ENCODE results near the gene THAP5. TPM values are rescaled to one million over a fixed set of nuclear protein-coding genes. Genes with fewer than 3 reads are reported as not detected.
A peak's percentile ranks its signal among the peaks of the same experiment; 100 is the strongest.

Gene THAP5, protein sequence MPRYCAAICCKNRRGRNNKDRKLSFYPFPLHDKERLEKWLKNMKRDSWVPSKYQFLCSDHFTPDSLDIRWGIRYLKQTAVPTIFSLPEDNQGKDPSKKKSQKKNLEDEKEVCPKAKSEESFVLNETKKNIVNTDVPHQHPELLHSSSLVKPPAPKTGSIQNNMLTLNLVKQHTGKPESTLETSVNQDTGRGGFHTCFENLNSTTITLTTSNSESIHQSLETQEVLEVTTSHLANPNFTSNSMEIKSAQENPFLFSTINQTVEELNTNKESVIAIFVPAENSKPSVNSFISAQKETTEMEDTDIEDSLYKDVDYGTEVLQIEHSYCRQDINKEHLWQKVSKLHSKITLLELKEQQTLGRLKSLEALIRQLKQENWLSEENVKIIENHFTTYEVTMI
- 45.4 and 52.1 TPM in 2 replicates for total RNA-seq (2014; rRNA removed; shearing (Covaris generic))

DNA sequence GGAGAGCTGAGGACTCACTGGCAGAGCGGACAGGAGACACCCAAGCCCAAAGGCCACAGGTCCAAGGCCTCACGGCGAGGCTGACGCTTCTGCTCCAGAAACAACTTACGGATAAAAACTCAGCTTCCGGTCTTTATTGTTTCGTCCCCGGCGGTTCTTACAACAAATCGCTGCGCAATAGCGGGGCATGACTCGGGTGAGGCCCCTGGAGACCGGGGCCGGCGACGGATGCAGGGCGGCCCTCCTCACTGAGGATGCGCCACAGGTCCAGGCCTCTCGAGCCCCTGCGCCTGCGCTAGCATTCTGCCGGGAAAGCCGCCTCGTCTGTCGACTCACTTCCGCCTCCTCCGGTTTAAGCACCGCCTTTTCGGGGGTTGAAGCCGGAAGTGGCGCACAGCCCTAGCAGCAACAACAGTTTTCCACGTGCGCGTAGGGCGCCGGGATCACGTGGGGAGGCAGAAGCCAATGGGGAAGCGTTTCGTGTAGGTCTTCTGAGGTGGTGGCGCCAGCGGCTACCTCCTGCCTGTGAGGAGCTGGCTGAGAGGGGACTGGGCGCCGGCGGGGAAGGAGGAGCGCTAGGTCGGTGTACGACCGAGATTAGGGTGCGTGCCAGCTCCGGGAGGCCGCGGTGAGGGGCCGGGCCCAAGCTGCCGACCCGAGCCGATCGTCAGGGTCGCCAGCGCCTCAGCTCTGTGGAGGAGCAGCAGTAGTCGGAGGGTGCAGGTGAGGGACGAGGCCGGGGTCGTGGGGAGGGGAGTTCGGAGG lies at the start of gene THAP5, which contains the start of gene DNAJB9:
Gene THAP5, minus strand, starts transcription at position 326 of the 765 bp plus-strand sequence. Its CDS starts 137 bp downstream, at position 189.
Gene DNAJB9, plus strand, starts transcription at position 494 of the 765 bp plus-strand sequence. CDS start 1,853 bp downstream, outside the sequence.
- Histone ChIP-seq H3K4me3 (peak within 1 kb of the TSS; percentile 74), H3K36me3 (peaks cover 36% of the 10 kb centered on the region), H3K27me3 (no peaks in the 10 kb centered on the region), H3K27ac (peak within 1 kb of the TSS; percentile 94), H3K9me3 (replicated peaks) (no peaks in the 10 kb centered on the region), H3K4me1 (peaks cover 4% of the 10 kb centered on the region; the same call in 1 of the 2 replicates)
- DNase-seq = peak; percentile 99

DNA sequence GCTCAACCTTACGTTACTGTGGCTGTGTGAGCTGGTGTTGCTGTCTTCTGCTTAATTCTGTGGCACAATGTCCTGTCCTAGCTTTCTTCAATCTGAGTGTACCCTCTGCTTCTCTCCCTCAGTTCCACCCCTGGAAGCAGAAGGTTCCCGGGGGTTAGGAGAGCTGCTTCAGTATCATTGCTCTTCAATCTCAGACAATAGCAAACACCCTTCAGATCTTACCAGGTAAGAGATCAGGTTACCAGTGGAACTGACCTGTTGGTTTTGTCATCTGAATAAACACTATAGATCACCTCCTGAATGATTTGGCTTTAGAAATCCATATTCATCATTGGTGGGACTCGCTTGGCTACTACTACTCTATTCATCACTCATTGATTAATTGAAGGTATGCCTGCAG lies 48.5 kb upstream of the THAP5 start:
- Histone ChIP-seq H3K9me3 (replicated peaks) (no peaks in the 10 kb centered on the region), H3K27me3 (no peaks in the 10 kb centered on the region; the same call in 1 of the 2 replicates), H3K36me3 (no peaks in the 10 kb centered on the region), H3K27ac (no peak overlapping the region), H3K4me1 (no peaks in the 10 kb centered on the region), H3K4me3 (no peak overlapping the region)
- no peak for DNase-seq

DNA sequence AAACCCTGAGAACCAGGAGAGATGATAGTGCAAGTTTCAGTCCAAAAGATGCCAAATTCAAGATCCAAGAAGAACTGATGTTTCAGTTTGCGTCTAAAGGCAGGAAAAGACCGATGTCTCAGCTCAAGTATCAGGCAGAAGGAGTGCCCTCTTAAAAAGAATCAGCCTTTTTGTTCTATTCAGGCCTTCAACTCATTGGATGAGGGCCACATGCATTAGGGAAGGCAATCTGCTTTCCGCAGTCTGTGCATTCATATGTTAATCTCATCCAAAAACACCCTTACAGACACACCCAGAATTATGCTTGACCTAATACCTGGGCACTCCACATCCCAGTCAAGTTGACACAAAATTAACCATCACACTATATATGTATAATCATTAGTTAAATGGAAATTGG lies 45.4 kb upstream of the THAP5 start:
- H3K4me1 ChIP-seq = no peaks in the 10 kb centered on the region

DNA sequence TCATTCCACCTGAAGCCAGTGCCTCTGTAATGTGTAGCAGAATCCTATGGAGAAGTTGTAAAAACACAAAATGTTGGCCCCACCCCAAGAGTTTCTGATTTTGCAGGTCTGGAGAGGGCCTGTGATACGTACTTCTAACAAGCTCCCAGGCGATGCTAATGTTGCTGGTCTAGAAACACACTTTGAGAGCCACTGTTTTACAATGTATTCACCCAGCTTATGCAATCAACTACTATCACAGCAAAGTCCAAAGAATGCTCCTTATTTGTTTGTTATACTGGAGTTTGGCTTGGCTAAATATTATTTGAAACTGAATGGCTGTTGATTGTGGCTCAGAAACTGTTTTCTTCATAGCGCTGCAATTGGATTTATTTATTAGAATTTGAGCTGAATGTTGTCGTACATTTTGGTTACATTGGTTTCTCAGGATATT lies 44.5 kb upstream of the THAP5 start:
- H3K4me1 ChIP-seq = no peaks in the 10 kb centered on the region
- H3K27me3 ChIP-seq = no peaks in the 10 kb centered on the region
- H3K27ac ChIP-seq = no peak overlapping the region
- DNase-seq = no peak
- no peaks in the 10 kb centered on the region for H3K9me3 ChIP-seq (replicated peaks)
- H3K36me3 ChIP-seq = no peaks in the 10 kb centered on the region
- no peak overlapping the region for H3K4me3 ChIP-seq

More for the DNA sequence above, 45.4 kb upstream of the THAP5 start:
- no peak overlapping the region for H3K4me3 ChIP-seq
- H3K27ac ChIP-seq = no peak overlapping the region
- no peaks in the 10 kb centered on the region for H3K27me3 ChIP-seq
- H3K36me3 ChIP-seq = no peaks in the 10 kb centered on the region
- no peak for DNase-seq
- no peaks in the 10 kb centered on the region for H3K9me3 ChIP-seq (replicated peaks)

DNA sequence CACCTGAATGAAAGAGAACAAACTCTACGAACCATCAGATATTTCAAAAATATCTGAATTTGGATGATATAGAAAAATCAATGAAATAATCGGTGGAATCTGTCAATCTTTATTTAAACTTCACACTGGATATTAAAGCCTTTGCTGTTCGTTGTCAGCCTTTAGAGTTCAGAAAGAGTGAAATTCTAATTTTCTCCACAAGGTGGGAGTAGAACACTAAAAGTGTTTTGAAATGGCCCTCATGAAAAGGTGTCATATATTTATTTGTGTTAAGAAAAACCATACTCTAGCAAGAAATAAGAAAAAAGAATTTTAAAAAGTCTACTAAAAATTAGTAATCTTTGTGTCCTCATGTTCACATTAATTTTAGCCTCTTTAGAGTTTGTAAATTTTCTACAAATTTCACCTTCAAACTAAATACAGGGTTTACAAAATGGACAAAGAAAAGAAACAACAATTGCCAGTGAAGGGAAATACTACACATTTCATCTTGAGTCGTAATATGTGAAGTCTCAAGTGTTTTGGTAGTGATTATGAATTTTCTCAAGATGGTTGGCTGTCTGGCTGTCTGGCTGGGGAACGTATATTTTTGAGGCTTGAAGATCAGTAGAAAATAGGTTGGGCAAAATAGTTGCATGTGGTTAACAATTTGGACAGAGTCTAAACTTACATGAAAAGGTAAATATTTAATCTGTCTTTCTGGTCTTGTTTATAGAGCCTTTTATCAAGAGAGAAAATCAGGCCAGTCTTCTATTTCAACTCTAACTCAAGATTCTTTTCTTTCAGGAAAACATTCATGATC lies 43.8 kb upstream of the THAP5 start:
- H3K27me3 ChIP-seq = no peaks in the 10 kb centered on the region
- H3K4me1 ChIP-seq = no peaks in the 10 kb centered on the region
- DNase-seq = peak in 1 of 2 experiments; percentile 73
- no peaks in the 10 kb centered on the region for H3K36me3 ChIP-seq
- no peak overlapping the region for H3K4me3 ChIP-seq
- H3K9me3 ChIP-seq (replicated peaks) = no peaks in the 10 kb centered on the region
- H3K27ac ChIP-seq = no peak overlapping the region

DNA sequence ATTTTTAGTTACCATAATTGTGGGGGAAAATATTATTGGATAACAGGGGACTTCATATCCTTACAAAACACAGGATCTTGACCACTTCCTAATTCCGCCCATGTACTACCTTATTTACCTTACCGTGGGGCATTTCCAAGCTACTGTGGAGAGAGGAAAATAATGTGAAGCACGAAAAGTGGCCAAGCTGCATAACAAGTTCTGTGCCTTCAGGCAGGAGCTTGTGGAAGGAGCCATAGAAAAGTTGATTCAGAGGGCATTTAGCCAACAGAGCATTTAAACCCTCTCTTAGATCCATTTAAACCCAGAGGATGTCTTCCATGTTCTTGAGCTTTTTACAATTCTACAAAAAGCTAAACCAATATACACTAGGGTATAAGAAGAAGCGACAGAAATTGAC lies 41.8 kb upstream of the THAP5 start:
- Histone ChIP-seq H3K27me3 (no peaks in the 10 kb centered on the region; the same call in 1 of the 2 replicates), H3K9me3 (replicated peaks) (no peaks in the 10 kb centered on the region), H3K27ac (no peak overlapping the region), H3K4me1 (no peaks in the 10 kb centered on the region), H3K4me3 (no peak overlapping the region), H3K36me3 (no peaks in the 10 kb centered on the region)
- no peak for DNase-seq

DNA sequence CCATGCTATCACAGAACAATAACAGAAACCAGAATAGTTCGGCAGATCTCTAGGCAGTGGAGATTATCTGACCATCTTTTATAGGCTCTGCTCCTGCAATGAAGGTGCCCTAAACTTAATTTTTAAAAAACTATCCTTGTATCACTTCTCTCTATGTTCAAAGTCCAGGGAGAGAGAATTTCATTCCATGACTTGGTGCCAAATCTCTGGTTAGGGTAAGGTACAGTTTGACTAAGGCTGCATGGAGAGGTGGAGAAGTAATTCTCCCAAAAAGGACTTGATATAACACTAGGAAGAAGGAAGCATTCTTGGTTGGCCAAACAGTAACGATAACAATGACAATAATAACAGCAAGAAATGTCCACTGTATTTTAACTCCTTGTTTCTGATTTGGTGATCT lies 40.1 kb upstream of the THAP5 start:
- no peak for DNase-seq
- Histone ChIP-seq H3K27ac (no peak overlapping the region), H3K4me3 (no peak overlapping the region), H3K9me3 (replicated peaks) (no peaks in the 10 kb centered on the region), H3K36me3 (no peaks in the 10 kb centered on the region), H3K4me1 (no peaks in the 10 kb centered on the region), H3K27me3 (no peaks in the 10 kb centered on the region; the same call in 1 of the 2 replicates)

DNA sequence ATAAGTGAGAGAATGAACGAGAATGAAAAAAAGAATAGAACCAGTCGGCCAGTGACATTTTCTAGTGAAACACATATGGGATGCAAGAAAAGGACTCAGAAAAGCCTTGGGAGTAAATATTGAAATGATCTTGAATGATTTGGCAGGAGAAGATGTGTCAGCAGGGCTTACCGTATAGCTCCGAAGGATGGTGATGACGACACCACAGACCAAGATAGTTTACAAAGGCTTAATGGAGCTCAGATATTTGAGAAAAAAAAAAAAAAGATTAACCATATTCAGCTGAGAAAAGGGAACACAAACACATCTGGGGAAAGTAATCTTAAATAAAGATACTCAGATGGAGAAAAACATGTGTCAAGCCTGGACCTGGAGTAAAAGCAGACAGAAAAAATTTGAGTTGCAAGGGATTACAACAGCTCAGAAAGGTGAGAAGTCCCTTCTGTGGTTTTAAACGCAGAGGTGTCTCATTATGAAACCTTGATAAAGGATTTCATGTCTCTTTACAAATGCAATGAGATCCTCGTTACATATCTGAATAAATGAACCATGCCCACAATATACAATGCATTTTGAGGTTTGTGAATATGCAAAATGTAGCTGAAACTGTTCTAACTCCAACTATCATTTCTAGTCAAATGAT lies 36.2 kb upstream of the THAP5 start:
- Histone ChIP-seq H3K27ac (no peak overlapping the region), H3K27me3 (no peaks in the 10 kb centered on the region; the same call in 1 of the 2 replicates), H3K4me1 (no peaks in the 10 kb centered on the region), H3K9me3 (replicated peaks) (no peaks in the 10 kb centered on the region), H3K4me3 (no peak overlapping the region), H3K36me3 (no peaks in the 10 kb centered on the region)
- no peak for DNase-seq

DNA sequence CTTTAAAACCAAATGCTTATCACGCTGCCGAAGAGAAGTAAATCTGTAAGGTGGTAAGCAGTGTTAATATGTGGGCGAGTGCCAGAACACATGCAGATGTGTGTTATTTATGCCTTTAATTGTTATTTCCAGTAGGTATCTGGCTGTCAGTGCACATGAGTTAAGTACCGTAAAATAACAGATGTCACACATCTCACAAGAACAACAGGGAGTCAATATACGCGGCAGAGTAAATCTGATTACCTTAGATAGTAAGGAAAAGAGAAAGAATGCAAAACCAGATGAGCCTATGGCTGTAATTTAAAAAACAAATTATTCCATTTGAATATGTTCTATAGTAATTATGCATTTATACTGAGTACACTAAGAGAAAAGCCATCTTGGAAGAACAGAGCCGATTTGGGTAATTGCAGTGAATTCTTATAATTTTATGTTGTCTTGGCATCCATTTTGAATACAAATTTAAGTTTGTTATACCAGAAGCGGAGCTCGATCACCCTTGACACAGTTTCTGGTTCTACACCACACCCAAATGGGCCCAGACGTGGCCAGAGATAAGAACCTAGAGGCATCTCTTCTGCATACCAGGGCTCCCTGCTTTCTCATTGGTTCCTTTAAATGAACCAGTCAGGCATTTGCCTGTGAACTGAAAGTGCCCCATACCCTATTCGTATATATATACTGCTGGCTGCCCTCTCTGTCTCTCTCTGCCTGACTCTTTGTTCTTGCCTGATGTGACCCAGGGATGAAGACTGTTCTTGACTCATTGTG lies 35.0 kb upstream of the THAP5 start:
- DNase-seq = no peak
- H3K9me3 ChIP-seq (replicated peaks) = no peaks in the 10 kb centered on the region
- no peaks in the 10 kb centered on the region for H3K4me1 ChIP-seq
- H3K27me3 ChIP-seq = no peaks in the 10 kb centered on the region; the same call in 1 of the 2 replicates
- no peaks in the 10 kb centered on the region for H3K36me3 ChIP-seq
- no peak overlapping the region for H3K4me3 ChIP-seq
- H3K27ac ChIP-seq = no peak overlapping the region

DNA sequence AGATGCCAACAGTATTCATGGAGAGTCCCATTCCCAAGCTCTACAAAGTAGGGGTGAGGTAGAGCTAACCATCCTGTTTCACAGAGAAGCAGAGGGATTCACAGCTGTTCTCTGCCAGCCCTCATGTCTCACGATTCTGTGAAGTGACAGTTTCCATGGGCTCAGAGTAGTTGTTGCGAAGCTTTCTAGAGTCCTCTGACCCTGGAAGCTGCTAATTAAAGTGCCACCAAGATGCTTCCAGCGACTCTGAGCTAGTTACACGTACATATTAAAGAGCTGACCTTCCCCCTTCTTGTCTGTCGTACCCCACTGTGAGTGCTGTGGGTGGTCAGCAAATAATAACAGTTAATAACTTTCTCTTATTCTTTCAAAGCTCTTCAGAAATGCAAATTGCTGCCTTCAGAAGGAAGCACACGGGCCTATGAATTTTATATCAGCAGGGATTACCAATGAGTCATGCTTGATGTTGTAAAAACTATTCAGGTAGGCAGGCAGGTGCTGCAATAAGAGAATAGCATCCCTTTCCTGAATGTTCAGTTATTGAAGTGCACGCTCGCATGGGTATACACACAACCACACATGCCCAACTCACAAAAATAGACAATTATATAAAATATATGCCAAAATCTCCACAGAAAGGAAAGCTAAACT lies 34.3 kb upstream of the THAP5 start:
- no peaks in the 10 kb centered on the region for H3K9me3 ChIP-seq (replicated peaks)
- H3K27me3 ChIP-seq = no peaks in the 10 kb centered on the region; the same call in 1 of the 2 replicates
- H3K36me3 ChIP-seq = no peaks in the 10 kb centered on the region
- no peak overlapping the region for H3K27ac ChIP-seq
- no peak for DNase-seq
- H3K4me3 ChIP-seq = no peak overlapping the region
- no peaks in the 10 kb centered on the region for H3K4me1 ChIP-seq

DNA sequence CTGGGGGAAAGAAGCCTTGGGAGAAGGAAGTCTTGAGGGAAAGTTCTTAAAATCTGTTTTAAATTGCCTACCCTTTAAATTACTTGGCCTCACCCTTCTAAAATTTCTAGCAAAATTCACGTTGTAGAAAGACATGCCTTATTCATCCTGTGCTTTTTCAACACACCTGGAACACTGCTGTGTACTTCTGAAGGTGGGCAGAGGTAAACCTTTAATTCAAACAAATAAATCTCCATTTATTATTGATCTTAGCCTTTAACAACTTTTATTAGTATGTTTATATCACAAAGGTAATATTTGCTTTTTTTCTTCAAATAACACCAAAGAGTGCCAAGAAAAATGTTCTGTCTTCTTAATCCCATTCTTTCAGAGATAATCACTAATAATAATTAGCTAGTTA lies 30.9 kb upstream of the THAP5 start:
- H3K4me3 ChIP-seq = no peak overlapping the region

DNA sequence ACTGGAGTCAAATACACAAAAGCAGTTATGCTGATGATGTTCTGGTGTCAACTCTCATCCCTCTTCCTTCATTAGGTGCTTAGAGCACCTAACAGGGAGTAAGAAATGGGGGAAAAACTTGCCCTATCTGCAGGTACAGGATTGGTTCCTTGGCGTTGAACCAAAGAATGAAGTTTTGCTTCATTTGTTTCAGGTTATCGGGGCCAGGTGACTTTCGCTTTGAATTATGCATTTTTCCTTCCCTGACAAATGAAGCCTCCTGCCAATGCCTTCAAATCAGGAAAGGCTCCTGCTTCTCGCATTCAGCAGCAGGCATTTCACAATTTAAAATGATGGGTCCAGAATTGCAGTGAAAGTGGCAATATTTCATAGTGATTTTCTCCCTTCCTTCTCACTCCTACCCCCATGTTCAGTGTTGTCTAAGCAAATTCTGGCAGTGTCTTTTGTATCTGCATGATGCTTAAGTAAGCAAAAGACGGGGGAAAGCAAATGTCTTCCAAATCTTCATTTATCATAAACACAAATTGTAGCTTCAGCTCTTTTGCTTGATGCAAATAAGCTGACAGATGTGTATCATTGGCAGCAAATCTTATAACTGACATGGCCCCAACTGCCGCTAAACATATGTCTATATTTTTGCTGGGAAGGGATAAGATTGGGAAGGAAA lies 29.5 kb upstream of the THAP5 start:
- H3K9me3 ChIP-seq (replicated peaks) = no peaks in the 10 kb centered on the region
- peaks cover 3% of the 10 kb centered on the region; the same call in 1 of the 2 replicates for H3K27me3 ChIP-seq
- H3K27ac ChIP-seq = no peak overlapping the region
- no peak for DNase-seq
- no peaks in the 10 kb centered on the region for H3K36me3 ChIP-seq
- no peak overlapping the region for H3K4me3 ChIP-seq
- no peaks in the 10 kb centered on the region for H3K4me1 ChIP-seq

More for the DNA sequence above, 30.9 kb upstream of the THAP5 start:
- no peaks in the 10 kb centered on the region for H3K9me3 ChIP-seq (replicated peaks)
- DNase-seq = no peak
- H3K27ac ChIP-seq = no peak overlapping the region
- peaks cover 3% of the 10 kb centered on the region; the same call in 1 of the 2 replicates for H3K27me3 ChIP-seq
- no peaks in the 10 kb centered on the region for H3K36me3 ChIP-seq
- H3K4me1 ChIP-seq = no peaks in the 10 kb centered on the region
